ENCODE data around the gene LYPD6. TPM values are rescaled to one million over a fixed set of nuclear protein-coding genes. Genes with fewer than 3 reads are reported as not detected.
A peak's percentile ranks its signal among the peaks of the same experiment; 100 is the strongest.

The LYPD6 gene
- polyA plus RNA-seq, 1 of the 3 experiments (the other 2 are of a cell fraction), result 8.1 TPM

GRCh38 chr2:149307014-149307413, 23.4 kb upstream of the LYPD6 start (continued):
- TF ChIP-seq CTCF (IDR thresholded peaks at IDR 0.05) (no peak), NRF1 (IDR thresholded peaks at IDR 0.05; ENCODE audit: low read depth, low read length) (no peak), EP300 (IDR thresholded peaks at IDR 0.05; ENCODE audit: borderline replicate concordance in 1 of 2, low read depth in 1 of 2, low read length in 1 of 2) (peak in 1 of 2 experiments; percentile 66; a peak in 2 of 4 replicates), NFIC (IDR thresholded peaks at IDR 0.05; ENCODE audit: borderline replicate concordance) (no peak), RCOR1 (IDR thresholded peaks at IDR 0.05; ENCODE audit: low read length) (no peak), EZH2phosphoT487 (IDR thresholded peaks at IDR 0.05; ENCODE audit: borderline replicate concordance, low read depth) (no peak), IRF3 (IDR thresholded peaks at IDR 0.05; ENCODE audit: low read depth, low read length) (no peak), TAF1 (IDR thresholded peaks at IDR 0.05; ENCODE audit: borderline replicate concordance, low read depth, low read length) (no peak), TCF12 (IDR thresholded peaks at IDR 0.05) (peak; percentile 87), RFX5 (IDR thresholded peaks at IDR 0.05; ENCODE audit: low read length) (no peak), ZBTB33 (IDR thresholded peaks at IDR 0.05; ENCODE audit: borderline replicate concordance, low read depth) (no peak), REST (IDR thresholded peaks at IDR 0.05; ENCODE audit: low read depth, low read length) (no peak), USF2 (IDR thresholded peaks at IDR 0.05; ENCODE audit: borderline replicate concordance, low read depth, low read length) (no peak)
